Measurements from ENCODE around the gene GABRG3.

GABRG3 gene

DNA sequence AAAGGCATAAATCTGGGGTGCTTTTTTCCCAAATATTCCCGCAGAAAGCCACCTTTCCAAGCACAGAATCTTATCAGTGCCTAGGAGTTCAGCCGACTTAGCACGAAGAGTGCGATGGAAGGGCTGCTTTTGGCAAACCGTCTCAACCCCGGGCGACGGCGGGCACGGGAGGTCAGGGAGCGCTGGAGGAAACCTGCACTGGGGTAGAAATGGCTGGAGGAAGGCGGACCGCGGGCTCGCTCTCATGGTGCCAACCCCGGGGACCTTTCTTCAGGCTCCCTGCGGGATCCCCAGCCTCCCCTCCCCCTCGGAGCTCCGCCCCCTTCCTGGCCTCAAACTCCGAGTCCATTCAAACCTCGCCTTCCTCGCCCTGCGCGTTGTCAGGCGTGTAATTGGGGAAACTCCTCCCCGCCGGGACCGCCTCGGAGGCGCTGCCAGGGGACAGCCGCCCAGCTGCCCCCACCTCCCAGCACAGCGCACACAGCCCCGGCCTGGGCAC is at the start of gene GABRG3:
TSS of gene GABRG3 (plus strand) at position 470 of the 499 bp plus-strand sequence.
- in situ Hi-C loops (cut with MboI; ENCODE audit: low sequenced_read_pairs), result no loop called here

DNA sequence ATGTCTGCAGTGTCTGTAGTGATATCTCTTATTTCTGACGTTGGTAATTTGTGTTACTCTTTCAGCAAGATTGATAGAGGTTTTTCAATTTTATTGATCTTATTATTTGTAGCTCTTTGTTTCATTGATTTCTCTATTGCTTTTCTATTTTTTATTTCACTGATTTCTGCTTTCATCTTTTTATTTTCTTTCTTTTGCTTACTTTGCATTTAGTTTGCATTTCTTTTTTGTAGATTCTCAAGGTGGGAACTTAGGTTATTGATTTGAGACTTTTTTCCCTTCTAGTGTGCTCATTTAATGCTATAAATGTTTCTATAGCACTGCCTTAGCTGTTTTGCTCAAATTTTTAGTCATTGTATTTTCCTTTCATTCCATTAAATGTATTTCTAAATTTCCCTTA is 49.5 kb upstream of the GABRG3 start:
- in situ Hi-C loops (cut with MboI; ENCODE audit: low sequenced_read_pairs), result no loop called here

DNA sequence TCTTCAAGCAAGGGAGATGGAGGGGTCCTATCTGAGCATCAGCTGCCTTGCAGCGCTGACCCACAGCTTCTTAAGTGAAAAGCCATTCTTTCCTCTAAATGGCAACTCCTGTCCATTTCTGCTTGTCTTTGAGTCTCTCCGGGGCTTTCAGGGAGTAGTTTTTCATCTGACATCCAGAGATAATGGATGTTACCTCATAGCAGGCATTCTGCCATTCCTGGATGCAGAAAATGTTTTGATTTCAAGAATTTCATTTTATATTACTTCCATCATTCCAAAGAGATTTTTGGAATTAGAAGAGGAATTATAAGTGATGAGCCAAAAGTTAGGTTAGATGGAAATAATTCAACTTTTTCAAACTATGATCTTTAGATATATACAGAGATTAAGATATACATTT is 44.9 kb upstream of the GABRG3 start:
- in situ Hi-C loops (cut with MboI; ENCODE audit: low sequenced_read_pairs), result no loop called here

DNA sequence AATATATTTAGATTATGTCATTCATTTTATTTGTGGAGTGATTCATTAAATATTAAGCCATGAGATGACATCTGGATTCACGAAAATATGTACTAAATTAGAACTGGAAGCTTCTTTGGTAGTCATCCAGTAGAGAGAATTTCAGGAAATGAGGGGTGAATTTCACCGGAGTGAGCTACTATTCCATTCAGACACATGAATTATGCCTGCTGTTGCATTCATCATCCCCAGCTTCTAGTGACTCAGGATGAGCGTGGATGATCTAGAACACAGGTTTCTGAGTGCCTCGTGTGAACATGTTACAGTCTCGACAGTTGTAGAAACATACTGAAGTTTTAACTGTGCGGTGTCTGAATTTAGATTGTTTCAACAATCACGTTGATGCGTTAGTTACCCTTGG is 42.9 kb upstream of the GABRG3 start:
- in situ Hi-C loops (cut with MboI; ENCODE audit: low sequenced_read_pairs), result no loop called here

DNA sequence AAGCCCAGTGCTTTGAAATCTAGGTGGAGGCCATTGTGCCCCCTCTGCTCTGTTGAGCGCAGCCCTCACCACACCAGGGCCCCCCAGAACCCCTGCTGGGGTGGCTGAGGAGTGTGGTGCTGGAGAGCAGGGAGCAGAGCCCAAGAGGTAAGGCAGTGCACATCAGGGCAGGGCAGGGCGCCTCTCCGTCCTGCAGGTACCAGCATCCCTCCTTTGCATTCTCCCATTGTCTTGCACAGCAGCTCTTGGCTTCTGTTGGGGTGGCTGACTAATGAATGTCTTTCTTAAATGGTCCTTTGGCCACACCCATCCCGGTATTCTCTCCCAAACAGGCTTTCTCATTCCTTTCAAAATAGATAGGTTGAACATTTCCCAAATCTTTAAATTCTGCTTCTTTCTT is 41.4 kb upstream of the GABRG3 start:
- in situ Hi-C loops (cut with MboI; ENCODE audit: low sequenced_read_pairs), result no loop called here

DNA sequence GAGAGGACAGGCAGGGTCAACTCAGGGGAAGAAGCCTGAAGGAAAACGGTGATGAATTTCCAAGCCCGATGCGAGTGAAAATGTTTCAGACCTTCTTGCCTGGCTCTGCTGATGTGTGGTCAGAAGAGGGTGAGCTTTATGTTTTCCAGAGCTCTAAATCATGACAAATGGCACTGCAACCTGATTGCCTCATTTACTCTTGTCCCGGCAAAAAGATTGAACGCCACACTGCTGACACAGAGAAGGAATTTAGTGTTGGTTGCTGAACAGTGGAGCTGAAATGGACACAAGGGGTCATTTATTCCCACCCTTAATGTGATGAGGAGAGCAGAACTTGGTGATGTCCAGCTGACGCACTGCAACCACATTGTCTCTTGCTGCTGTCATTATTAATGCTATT is 36.1 kb upstream of the GABRG3 start:
- in situ Hi-C loops (cut with MboI; ENCODE audit: low sequenced_read_pairs), result no loop called here

DNA sequence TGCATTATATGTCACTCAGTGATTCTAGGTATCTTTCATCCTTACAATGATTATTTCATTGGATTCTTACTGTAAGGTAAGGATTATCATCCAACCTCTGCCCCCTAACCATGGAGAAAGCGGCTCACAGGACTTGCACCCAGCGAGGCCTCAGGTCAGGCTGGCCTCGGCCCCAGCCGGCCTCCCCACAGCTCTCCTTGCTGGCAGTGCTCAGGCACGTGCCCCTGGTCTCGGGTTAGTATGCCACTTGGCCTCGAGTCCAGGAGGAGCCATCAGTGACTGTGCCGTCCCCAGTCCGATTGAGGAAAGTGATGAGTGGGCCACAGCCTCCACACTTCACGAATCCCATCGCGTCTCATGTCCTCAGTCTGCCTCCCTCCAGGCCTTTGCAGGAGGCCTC is 35.7 kb upstream of the GABRG3 start:
- in situ Hi-C loops (cut with MboI; ENCODE audit: low sequenced_read_pairs), result no loop called here

DNA sequence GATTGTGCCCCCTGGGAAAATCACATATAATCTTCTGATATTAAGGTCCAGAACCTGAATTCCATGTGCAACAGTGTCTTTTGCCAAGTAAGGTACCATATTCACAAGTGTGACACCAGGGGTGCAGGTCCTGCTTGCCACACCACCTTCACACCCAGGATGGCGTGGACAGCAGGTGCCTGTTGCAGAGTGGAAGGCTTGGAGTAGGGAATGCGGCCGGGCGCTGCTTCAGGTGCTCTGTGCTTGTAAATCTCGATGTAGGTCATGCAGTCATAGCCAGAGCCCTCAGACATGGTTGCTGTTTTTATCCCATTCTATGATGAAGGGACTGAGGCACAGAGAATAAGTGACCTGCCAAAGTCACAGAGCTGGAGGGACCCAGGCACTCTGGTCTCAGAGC is 34.5 kb upstream of the GABRG3 start:
- in situ Hi-C loops (cut with MboI; ENCODE audit: low sequenced_read_pairs), result no loop called here

DNA sequence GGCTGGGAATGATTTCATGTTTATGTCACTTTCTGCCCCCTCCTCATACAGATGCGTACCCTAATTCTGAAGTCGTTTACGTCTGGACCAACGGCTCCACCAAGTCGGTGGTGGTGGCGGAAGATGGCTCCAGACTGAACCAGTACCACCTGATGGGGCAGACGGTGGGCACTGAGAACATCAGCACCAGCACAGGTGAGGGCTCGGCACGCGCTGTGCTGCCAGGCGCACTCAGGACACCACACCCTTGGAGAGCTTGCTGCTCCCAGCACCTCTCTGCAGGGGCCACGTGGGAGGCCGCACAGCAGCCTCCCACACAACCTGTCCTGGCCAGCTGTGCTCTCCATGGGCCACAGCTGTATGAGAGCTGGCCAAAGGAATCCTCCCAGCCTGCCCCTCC is 33.8 kb upstream of the GABRG3 start:
- in situ Hi-C loops (cut with MboI; ENCODE audit: low sequenced_read_pairs), result no loop called here

DNA sequence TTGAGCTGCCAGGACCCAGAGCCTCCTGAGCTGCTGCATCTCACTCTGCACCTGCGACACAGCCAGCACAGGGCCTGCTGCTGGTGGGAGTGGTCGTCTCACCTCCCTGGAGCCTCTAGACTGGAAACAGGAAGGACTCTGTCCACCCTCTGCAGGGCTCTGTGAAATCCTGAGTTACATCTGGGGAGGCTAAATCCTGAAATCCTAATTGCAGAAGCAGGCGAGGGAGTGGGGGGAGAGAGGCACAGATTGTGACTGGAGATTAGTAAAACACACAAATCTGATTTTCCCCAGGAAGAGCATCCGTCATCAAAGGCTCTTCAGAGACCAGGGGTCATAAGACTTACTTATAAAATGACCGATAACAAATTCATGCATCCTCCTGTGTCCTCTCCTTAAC is 31.6 kb upstream of the GABRG3 start:
- in situ Hi-C loops (cut with MboI; ENCODE audit: low sequenced_read_pairs), result no loop called here

DNA sequence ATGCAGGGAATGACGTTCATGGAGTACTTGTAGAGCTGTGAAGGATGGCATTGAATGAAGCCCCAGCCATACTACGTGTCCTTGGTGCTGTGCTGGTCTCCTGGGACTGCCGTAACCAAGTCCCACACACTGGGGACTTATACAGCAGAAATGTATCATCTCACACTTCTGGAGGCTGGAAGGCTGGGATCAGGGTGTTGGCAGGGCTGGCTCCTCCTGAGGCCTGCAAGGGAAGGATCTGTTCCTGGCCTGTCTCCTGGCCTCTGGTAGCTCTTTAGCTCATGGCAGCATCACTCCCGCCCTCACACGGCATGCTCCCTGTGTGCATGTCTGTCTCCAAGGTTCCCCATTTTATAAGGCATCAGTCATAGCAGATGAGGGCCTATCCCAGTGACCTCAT is 29.5 kb upstream of the GABRG3 start:
- in situ Hi-C loops (cut with MboI; ENCODE audit: low sequenced_read_pairs), result no loop called here

DNA sequence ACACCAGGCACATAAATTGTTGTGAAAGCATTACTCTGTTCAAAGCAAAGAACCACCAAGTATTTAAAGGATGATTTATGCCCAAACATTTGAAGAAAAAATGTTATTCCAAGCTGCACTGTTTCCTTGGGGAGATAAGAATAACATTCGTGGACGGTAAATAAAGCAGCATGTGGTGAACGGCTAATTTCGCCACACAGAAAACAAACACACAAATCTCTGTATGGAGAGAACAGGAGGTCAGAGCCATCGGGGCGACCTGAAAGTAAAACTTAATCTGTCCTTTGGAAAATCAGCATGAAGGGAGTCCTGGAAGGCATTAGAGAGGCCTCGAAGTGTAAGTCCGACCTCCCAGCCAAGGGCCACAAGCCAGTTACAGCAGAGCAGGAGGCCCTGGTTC is 27.1 kb upstream of the GABRG3 start:
- in situ Hi-C loops (cut with MboI; ENCODE audit: low sequenced_read_pairs), result no loop called here

DNA sequence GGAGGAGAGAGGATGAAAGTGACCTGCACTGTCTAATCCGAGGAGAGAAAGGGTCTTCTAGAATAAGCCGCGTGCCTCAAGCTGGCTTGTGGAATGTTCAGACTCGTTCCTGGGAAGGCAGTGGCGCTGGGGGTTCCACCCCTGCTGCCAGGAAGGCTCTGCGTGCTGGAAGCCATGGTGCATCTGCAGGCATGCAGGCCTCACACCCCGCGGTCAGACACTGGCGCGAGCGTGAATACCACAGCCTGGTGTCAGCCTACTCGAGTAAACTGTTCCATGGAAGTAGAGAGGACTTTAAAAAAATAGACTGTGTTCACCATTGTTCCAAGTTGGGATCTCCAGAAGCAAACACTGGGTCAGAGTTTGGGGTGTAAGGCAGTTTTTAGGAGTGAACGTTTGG is 25.9 kb upstream of the GABRG3 start:
- in situ Hi-C loops (cut with MboI; ENCODE audit: low sequenced_read_pairs), result no loop called here

DNA sequence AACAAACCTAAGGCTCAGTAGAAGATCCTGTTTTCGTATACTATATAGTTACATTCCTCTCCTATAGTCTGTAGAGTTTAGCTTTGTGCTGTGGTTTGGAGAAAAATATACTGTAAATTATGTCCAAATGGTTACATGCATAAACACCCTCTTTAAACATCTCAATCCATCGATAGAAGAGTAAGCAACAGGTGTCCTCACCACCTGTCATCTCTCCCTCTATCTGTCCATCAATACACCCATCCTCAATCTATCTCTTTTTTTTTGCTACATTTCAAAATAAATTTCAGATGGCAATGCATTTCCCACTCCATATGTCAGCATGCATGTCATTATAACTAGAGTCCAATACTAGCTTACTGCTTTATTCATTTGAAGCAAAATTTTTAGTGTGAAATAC is 21.0 kb upstream of the GABRG3 start:
- in situ Hi-C loops (cut with MboI; ENCODE audit: low sequenced_read_pairs), result no loop called here

DNA sequence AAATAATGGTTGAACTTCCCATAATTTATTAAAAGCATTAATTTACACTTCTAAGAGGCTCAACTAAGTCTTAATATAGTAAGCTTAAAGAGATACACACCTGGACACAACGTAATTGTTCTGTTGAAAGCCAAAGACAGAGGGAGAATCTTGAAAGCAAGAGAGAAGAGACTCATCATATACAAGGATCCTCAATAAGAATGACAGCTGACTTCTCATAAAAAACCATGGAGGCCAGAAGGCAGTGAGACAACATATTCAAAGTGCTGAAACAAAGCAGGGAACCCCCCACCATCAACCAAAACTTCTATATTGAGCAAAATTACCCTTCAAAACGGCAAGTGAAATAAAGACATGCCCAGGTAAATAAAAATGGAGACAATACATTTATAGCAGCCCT is 16.6 kb upstream of the GABRG3 start:
- in situ Hi-C loops (cut with MboI; ENCODE audit: low sequenced_read_pairs), result no loop called here

DNA sequence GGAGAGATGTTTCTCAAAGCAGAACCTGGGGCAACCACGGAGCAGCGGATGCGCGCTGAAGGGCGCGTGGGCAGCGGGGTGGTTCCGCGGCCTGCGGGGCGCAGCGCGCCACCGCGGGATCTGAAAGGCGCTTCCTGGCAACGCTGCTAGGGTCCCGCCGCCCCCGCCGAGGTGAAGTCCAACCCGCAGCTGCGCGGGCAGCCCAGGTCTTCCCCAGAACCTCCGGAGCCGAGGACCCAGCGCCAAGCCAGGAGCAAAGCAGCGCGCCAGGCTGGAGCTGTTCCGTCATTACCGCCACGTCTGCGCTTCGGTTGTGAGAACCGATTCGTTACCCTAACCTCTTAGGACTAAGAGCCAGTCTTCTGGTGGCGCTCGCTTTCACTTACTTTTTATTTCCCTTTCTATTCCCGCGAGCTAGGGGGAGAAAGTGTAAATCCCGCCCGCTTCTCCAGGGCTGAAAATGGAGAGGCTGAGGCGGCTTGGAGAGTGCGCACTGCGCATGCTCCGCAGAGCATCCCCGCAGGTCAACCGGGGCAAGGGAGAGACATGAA is 3.2 kb upstream of the GABRG3 start:
- in situ Hi-C loops (cut with MboI; ENCODE audit: low sequenced_read_pairs), result no loop called here

DNA sequence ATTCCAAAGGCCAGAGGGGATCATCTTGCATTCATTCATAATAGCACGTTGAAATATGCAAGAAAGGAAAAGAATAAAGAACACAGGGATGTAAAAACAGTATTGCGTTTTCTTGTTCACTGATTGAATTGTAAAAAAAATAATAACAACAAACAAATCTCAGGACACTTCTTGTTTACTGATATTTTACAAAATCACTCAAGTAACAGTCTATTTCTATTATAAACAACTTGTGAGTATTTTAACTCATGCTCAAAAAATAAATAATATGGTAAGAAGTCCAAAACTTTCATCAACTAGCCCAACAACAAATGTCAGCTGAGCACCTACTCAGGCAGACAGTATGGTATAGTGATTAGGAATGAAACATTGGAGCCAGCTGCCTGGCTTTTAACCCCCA is 2.2 kb upstream of the GABRG3 start:
- in situ Hi-C loops (cut with MboI; ENCODE audit: low sequenced_read_pairs), result no loop called here

DNA sequence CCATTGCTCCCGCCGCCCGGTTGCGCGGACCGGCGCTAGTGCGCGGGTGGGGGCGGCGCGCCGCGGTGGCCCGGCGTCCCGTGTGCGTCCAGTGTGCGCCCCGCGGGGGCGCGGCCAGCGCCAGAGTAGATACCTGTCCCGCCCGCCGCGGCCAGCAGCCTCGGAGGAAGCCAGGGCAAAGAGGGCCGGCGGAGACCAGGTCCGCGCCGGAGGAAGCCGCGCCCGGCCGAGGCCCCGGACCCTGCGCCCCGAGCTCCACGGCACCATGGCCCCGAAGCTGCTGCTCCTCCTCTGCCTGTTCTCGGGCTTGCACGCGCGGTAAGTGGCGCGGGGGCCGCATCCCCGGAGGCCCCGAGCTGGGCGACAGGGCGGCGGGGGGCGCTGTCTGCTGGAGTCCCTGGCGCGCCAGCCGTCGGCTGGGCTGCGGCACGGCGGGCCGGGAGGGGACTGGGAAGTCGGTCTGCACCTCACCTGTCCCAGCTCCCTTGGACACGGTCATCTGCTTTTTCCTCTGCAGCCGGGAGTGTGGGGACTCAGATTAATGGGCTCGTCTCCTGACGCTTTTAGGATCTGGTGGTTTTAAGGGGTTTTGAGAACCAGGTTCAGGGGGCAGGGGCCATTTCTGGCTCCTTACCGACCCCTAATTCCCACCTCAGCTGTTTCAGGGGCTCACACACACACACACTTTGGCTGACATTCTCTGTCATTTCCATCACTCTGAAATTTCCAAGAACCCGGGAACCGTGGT is 464 bp downstream of the GABRG3 start:
- in situ Hi-C loops (cut with MboI; ENCODE audit: low sequenced_read_pairs), result no loop called here

DNA sequence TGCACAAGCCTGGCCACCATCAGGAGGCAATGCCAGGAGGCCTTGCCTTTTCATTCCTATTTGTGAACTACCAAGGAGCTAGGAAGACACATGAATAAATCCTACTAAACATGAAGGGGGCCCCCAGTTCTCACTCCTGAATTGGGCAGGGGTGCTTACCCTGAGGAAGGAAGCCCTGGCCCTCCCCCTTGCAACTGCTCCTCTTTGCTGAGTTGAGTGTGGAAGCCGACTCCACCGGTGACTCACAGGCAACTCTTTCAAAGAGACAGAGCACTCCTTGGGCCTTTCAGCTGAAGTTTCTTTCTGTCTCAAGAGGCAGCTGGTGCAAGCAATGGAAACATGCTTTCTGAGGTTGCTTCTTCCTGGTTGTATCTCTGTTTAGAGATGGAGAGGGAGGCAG is 1.7 kb downstream of the GABRG3 start:
- in situ Hi-C loops (cut with MboI; ENCODE audit: low sequenced_read_pairs), result no loop called here

DNA sequence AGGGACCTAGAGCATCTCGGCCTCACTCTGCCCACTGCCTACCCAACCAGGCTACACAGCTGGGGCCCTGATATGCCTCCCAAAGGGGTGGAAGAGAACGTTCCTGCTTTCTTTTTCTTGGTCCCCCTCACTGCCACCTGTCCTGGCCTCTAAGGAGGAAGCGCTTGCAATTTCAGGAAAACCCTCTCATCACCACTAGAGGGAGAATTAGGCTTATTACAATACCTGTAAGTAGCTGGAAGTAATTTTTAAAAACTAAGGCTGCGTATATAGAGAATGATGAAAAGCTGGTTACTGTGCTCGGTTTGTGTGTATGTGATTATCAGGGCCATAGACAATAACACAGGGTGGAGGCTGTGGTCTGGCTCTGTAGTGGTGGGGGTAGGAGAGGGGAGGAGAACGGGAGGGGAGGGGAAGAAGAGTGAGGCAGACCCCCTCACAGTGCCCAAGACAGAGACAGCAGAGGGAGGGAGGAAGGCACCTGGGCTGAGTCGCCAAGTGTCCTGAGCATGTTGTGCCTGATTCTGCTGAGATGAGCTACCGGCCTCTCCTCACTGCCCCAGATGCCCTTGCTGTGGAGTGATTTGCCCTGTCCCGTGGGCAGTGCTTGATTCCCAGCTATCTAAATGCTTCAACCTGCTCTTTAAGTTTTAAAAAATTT is 3.3 kb downstream of the GABRG3 start:
- in situ Hi-C loops (cut with MboI; ENCODE audit: low sequenced_read_pairs), result no loop called here

DNA sequence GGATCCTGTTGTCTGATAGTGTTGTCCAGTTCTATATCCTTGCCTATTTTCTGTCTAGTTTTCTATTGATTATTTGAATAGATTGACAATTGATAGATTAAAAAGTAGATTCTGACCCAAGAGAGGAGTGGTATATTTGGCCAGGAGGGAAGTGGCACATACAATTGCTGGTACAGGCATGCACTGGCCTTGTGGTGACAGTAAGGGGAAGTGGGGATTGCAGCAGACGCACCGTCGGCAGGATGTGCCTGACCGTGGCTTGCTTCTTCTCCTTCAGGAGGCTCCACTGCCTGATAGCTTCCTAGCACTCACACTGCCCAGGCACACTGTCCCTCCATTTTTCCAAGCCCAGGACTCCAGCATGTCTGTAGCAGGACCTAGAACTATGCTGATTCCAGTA is 10.5 kb downstream of the GABRG3 start:
- in situ Hi-C loops (cut with MboI; ENCODE audit: low sequenced_read_pairs), result no loop called here

DNA sequence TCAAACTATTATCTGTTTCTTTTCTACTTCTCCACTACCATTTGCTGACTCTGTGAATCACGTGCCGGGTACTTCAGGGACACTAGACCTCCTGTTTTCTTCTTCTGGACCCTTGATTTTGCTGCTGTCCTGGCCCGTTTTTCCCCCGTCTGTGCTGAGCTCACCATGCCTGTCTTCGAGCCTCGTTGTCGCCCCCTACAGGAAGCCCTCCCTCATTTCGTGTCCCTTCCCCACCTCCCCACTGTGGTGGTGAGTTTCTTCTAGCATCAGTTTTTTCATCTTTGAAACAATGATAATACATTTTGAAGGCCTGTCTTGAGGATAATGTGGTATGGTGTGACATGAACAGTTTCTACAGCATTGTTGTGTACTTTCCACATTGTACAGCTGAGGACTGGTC is 12.8 kb downstream of the GABRG3 start:
- in situ Hi-C loops (cut with MboI; ENCODE audit: low sequenced_read_pairs), result no loop called here

Measured in hTERT RPE-1 (cell line).